Calu3 (cell line): ENCODE results near the gene CNTNAP2. TPM values are rescaled to one million over a fixed set of nuclear protein-coding genes. Genes with fewer than 3 reads are reported as not detected.

ENCODE experiments used
- BruUV-seq: library from RNA; stranded (reverse); fragments of 400-500 nt; replicated peaks from 2 replicates; lab custom pipeline; 2021; lab: Mats Ljungman, UMichigan
- CTCF ChIA-PET: fragments of 300-600 bp; sonication (Branson Sonifier 250); formaldehyde crosslinking; loops from one replicate; lab custom pipeline; 2022; ENCODE audit warnings: antibody characterized with exemption; lab: Charles Lee
- DNase-seq: peaks from one replicate; pipeline ENCODE4 v3.0.0; 2022
- H3K27ac Mint-ChIP-seq: one replicate; pipeline ENCODE4 v1.8.0; 2022; ENCODE audit warnings: mixed read lengths; ENCODE audit not compliant: unreplicated experiment
- H3K27me3 Mint-ChIP-seq: one replicate; pipeline ENCODE4 v1.8.0; 2022; ENCODE audit warnings: mixed read lengths; ENCODE audit not compliant: unreplicated experiment
- H3K36me3 Mint-ChIP-seq: one replicate; pipeline ENCODE4 v1.8.0; 2022; ENCODE audit warnings: mild to moderate bottlenecking, moderate library complexity, mixed read lengths; ENCODE audit not compliant: insufficient read depth, unreplicated experiment
- H3K4me1 Mint-ChIP-seq: one replicate; pipeline ENCODE4 v1.8.0; 2022; ENCODE audit warnings: mild to moderate bottlenecking, low read depth, mixed read lengths; ENCODE audit not compliant: unreplicated experiment
- H3K4me3 Mint-ChIP-seq: one replicate; pipeline ENCODE4 v1.8.0; 2022; ENCODE audit warnings: mild to moderate bottlenecking, low read depth, moderate library complexity, mixed read lengths; ENCODE audit not compliant: unreplicated experiment
- H3K9me3 Mint-ChIP-seq: one replicate; pipeline ENCODE4 v1.8.0; 2022; ENCODE audit warnings: low read depth, mixed read lengths; ENCODE audit not compliant: unreplicated experiment
- CTCF ChIP-seq: fragments of 200-600 bp; IDR thresholded peaks from one replicate; pipeline ENCODE4 v1.8.0; 2022; ENCODE audit warnings: antibody characterized with exemption; ENCODE audit not compliant: unreplicated experiment
- intact Hi-C: fragments of 100-400 bp; cut with micrococcal nuclease; formaldehyde crosslinking; loops from one replicate; pipeline ENCODE4 v1.10.0; 2022; ENCODE audit not compliant: unreplicated experiment
- total RNA-seq: library from RNA; stranded (reverse); gene quantifications from 2 replicates; pipeline ENCODE4 v1.2.3, GENCODE V29; 2022

Gene CNTNAP2
- total RNA-seq, 1 experiment from 2014 or later = 1.1 TPM

GRCh38 chr7:147196481-147196880 lies 1079.9 kb downstream of the CNTNAP2 start:
- Mint-ChIP-seq H3K36me3 (no peaks in the 10 kb centered on the region), H3K9me3 (peaks cover 6% of the 10 kb centered on the region), H3K27ac (no peak overlapping the region), H3K4me3 (no peak overlapping the region), H3K27me3 (no peaks in the 10 kb centered on the region), H3K4me1 (no peaks in the 10 kb centered on the region)
- no peak for TF ChIP-seq CTCF
- DNase-seq = no peak
- no TSS peak for BruUV-seq
- CTCF ChIA-PET = no interaction called here
- intact Hi-C loops = no loop called here

- CTCF ChIA-PET = no interaction called here
- no peak overlapping the region for H3K27ac Mint-ChIP-seq
Observed at GRCh38 chr7:147197006-147197405, 1080.4 kb downstream of the CNTNAP2 start.

GRCh38 chr7:147199868-147200267 lies 1083.3 kb downstream of the CNTNAP2 start:
- H3K4me1 Mint-ChIP-seq = no peaks in the 10 kb centered on the region
- no peak overlapping the region for H3K27ac Mint-ChIP-seq
- CTCF ChIA-PET = no interaction called here
- intact Hi-C loops = no loop called here
- peaks cover 2% of the 10 kb centered on the region for H3K9me3 Mint-ChIP-seq
- BruUV-seq = no TSS peak
- no peak for DNase-seq
- no peak overlapping the region for H3K4me3 Mint-ChIP-seq
- TF ChIP-seq CTCF = no peak
- no peaks in the 10 kb centered on the region for H3K36me3 Mint-ChIP-seq
- H3K27me3 Mint-ChIP-seq = no peaks in the 10 kb centered on the region

More at GRCh38 chr7:147197006-147197405, 1080.4 kb downstream of the CNTNAP2 start:
- no TSS peak for BruUV-seq
- Mint-ChIP-seq H3K27me3 (no peaks in the 10 kb centered on the region), H3K36me3 (no peaks in the 10 kb centered on the region), H3K4me3 (no peak overlapping the region), H3K9me3 (peaks cover 6% of the 10 kb centered on the region), H3K4me1 (no peaks in the 10 kb centered on the region)
- no peak for DNase-seq
- intact Hi-C loops = no loop called here
- TF ChIP-seq CTCF = no peak

- CTCF ChIA-PET = no interaction called here
- Mint-ChIP-seq H3K27me3 (no peaks in the 10 kb centered on the region), H3K36me3 (no peaks in the 10 kb centered on the region), H3K4me1 (no peaks in the 10 kb centered on the region), H3K9me3 (peaks cover 5% of the 10 kb centered on the region), H3K4me3 (no peak overlapping the region), H3K27ac (no peak overlapping the region)
- no peak for TF ChIP-seq CTCF
- no peak for DNase-seq
- intact Hi-C loops = no loop called here
- BruUV-seq = no TSS peak
Observed at GRCh38 chr7:147207988-147208387, 1091.4 kb downstream of the CNTNAP2 start.

GRCh38 chr7:147231275-147231674 lies 1114.7 kb downstream of the CNTNAP2 start:
- BruUV-seq = no TSS peak
- H3K4me1 Mint-ChIP-seq = no peaks in the 10 kb centered on the region
- H3K27me3 Mint-ChIP-seq = no peaks in the 10 kb centered on the region
- intact Hi-C loops = no loop called here
- no peak for TF ChIP-seq CTCF
- H3K36me3 Mint-ChIP-seq = no peaks in the 10 kb centered on the region
- no peak for DNase-seq
- H3K9me3 Mint-ChIP-seq = peaks cover 26% of the 10 kb centered on the region
- CTCF ChIA-PET = no interaction called here
- no peak overlapping the region for H3K4me3 Mint-ChIP-seq
- no peak overlapping the region for H3K27ac Mint-ChIP-seq
